A172 (cell line): ENCODE results near the gene MAP2K3. TPM values are rescaled to one million over a fixed set of nuclear protein-coding genes. Genes with fewer than 3 reads are reported as not detected.

Experiments
- DNase-seq: peaks from one replicate; pipeline ENCODE4 v3.0.0-alpha.2; 2015; ENCODE audit warnings: low spot score
- total RNA-seq: library from RNA; depleted of rRNA; stranded (reverse); fragments of >200 nt; shearing (Covaris generic); gene quantifications from 2 replicates; pipeline ENCODE4 v1.2.3, GENCODE V29; 2014; rRNA removed

The MAP2K3 gene
- 12.1 and 16.8 TPM in 2 replicates for total RNA-seq

DNA sequence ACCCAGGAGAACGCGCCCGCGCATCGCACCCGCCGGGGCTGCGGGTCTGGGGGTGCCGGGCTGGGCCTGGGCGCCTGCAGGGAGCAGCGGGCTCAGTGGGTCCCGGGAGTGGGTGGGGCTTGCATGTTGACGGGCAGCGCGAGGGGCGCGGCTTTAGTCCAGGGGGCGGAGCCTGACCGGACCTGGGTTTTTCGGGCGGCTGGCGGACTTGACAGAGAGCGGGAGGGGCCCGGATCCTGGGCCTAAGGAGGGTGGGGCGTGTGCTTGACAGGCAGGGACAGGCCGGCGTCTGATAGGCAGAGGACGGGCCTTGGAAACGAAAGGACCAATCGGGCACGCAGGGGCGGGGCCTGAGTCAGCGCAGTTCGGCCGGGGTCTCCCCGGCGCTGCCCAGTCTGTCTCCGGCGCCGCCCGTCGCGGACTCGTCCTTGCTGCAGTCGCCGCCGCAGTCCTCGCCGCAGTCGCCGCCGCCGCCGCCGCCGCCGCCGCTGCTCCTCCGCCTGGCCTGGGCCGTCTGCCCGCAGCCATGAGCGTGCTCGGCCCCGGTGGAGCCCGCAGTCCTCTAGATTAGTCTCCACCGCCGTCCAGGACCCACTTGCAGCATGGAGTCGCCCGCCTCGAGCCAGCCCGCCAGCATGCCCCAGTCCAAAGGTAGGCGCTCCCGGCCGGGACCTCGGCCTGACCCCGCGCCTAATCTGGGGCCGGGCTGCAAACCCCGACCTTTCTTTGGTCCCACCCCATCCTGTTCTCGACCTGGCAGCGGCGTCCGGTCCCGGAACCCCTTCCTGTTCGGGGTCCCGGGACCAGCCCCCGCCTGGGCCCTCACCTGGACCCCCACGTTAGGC, at the start of gene MAP2K3:
Gene MAP2K3 (plus strand): TSS at position 393 of the 845 bp plus-strand sequence. CDS start 210 bp downstream, at position 603.
- DNase-seq = peak; percentile 97

GRCh38 chr17:21235921-21236320, 48.6 kb upstream of the MAP2K3 start:
- DNase-seq = no peak

- DNase-seq = no peak
Measured at GRCh38 chr17:21239680-21240368, 44.7 kb upstream of the MAP2K3 start.

DNA sequence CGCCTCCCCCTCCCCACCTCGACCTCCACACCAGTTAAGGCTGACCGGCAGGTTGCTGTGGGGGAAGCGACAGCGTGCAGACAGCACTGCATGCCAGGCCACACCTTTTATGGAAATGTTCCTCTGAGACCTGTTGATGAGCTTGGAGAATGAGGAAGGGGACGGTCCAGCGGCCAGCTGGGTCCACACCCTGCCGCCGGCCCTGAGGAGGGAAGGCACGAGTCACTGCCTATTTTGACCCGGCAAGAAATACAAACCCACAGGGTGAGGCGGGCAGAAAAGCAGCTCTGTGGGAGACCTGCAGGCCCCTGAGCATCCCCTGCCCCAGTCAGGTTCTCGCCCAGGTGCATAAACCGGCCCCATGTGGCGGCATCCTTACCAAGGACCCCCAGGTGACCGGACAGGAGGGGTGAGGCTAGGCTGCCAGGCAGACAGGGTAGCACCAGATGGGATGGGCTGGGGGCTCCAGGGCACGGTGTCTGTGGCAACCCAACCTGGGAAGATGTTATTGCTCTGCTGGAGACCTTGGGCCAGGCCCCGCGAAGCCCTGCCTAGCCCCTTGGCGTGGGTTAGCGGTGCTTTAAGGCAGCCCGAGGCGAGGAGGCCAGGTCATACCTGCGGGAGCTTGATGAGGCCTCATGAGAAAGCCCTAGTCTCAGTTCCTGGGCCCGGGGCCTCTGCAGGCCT, 44.0 kb upstream of the MAP2K3 start:
- DNase-seq = no peak

DNA sequence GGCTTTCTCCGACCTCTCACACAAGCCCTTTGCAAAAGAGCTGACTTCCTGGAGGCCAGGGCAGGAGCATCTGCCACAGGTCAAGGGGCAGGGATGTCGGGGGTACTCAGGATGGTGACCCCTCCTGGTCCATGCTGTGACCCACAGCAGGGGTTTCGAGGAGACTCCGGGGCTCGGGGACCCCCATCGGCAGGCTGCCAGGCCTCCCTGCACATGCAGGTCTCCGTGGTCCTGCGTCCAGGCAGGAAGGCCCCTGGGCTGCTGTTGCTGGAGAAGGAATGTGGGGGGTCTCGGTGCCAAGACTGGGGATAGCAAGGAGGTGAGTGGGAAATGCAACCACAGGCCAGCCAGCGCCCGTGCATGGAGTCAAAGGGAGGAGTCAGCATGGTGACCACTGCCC, 42.9 kb upstream of the MAP2K3 start:
- no peak for DNase-seq

DNA sequence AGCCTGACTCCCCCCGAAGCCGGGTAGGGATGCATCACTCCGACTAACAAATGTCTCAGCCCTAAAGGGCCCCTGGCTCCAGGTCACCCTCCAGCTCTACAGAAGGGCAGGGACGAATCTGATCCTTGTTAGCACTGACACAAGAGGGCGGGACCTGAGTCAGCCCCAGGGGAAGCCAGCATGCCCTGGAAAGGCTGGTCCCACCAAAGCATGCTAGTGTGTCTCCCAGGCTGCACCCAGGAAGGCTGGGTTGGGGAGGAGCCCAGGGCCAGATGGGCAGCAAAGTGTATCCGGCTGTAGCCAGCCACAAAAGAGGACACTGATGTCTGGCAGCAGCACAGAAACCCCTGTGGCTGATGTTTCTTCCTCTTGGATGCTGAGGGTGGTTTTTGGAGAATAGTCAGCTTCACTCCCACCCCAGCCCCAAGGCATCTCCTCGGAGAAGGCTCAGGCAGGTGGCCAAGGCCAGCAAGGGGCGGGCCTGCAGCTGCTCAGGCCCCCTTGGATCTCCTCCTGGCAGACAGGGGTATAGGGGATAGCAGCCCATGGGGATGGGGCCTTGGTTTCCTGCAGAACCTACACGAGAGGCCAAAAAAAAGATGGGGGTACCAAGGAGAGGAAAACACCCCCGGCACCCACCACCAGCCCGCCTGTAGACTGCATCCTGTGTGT, 42.3 kb upstream of the MAP2K3 start:
- no peak for DNase-seq

DNA sequence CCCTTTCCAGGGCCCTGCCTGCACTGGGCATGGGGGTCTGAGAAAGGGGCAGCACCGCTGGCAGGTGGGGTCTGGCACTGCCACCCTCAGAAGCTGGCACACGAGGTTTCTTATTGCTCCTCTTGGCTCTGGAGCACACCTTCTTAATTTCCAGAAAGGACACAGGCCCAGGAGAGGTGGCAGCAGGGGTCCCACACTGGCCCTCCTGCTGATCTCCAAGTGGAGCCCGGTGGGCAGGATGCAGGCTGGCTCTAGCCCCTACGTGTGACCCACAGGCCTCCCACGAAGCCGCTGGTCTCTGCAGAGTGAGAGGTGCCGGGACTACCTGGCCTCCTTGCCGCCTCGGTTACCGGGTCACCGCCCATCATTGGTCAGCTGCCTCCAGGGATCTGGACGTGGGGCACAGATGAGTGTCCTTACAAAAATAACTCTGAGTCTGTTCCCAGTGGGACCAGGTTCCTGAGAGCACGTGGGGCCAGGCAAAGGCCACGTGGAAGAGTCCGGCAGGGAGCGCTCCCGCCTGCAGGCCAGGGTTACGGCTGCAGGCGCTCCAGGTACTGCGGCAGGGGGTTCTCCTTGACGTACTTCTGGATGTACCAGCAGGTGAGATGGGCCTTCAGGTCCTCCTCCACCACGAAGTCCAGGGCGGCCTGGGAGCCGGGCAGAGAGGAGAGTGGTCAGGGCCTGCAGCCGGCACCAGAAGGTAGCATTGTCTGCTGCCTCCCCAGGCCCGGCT, 41.6 kb upstream of the MAP2K3 start:
- no peak for DNase-seq

DNA sequence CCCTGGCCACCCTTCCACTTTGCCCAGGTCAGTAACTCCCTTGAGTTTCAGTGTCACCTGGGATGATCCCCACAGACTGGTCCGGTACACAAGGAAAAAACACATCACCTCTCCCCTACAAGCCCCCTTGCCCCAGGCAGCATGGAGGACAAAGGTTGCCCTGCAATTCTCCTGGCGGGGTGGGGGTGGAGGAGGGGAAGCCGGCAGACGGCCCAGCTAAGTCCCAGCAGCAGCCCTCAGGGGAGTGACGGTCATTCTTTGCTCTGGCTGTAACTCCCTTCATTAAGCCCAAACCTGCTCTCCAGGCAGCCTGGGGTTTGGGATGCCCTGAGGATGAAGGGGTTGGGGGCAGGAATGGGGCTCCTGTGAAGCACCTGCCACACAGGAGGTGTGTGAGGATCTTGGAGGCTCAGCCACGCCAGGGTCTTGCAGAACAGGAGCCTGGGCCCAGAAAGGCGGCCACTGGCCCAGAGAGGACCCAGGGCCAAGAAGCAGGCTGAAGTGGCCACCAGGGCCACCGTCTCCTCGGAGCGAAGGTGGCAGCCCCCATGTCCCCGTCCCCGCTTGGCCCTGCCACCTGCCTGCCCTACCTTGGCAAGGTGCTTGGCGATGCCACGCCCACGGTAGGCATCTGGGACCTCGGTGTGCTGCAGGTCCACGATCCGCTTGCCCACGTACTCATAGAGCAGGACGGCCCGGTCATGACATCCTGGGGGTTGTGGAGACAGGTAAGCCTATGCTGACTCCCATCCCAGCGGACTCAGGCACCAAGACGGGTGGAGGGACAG, 40.8 kb upstream of the MAP2K3 start:
- no peak for DNase-seq

- DNase-seq = no peak
Measured at GRCh38 chr17:21245639-21246084, 38.8 kb upstream of the MAP2K3 start.

GRCh38 chr17:21246698-21247097, 37.8 kb upstream of the MAP2K3 start:
- no peak for DNase-seq

- no peak for DNase-seq
Measured at GRCh38 chr17:21247552-21248258, 36.8 kb upstream of the MAP2K3 start.

- no peak for DNase-seq
Measured at GRCh38 chr17:21248500-21248899, 36.0 kb upstream of the MAP2K3 start.

GRCh38 chr17:21249086-21249795, 35.3 kb upstream of the MAP2K3 start:
- no peak for DNase-seq

- no peak for DNase-seq
Measured at GRCh38 chr17:21249920-21250703, 34.4 kb upstream of the MAP2K3 start.

GRCh38 chr17:21250854-21251253, 33.7 kb upstream of the MAP2K3 start:
- DNase-seq = no peak

- no peak for DNase-seq
Measured at GRCh38 chr17:21251337-21252010, 33.0 kb upstream of the MAP2K3 start.

DNA sequence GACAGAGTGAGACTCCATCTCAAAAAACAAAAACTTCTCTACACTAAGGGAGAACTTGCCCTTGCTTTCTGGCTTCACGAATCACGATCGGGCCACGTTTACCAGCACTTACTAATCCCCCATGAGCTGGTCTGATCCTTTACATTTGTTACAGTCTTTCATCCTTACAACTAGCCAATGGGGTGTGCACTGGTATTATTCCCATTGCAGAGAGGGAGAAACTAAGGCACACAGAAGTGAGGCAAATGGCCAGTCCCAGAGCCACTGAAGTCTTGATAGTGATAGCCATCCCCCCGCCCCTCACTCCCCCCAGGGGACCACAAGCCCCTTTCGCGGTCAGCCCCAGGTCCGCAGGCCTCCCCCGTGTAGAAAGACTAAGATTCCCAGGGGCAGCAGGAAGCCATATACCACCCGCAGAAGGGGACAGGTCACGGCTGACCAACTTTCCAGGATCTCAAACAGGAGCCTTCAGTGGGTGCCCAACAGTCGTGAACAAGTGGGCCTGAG, 32.2 kb upstream of the MAP2K3 start:
- DNase-seq = no peak
